PFSK-1 (cell line): ENCODE results near the gene ZNF641.

ENCODE experiments used
- POLR2AphosphoS5 ChIP-seq: IDR thresholded peaks from 2 replicates; pipeline ENCODE4 v1.6.1; 2012; ENCODE audit warnings: low read depth, mild to moderate bottlenecking, control low read depth, low read length, moderate library complexity
- SIN3A ChIP-seq: IDR thresholded peaks from 2 replicates; pipeline ENCODE4 v1.6.1; 2012; ENCODE audit warnings: mild to moderate bottlenecking, low read length, moderate library complexity, borderline replicate concordance; ENCODE audit not compliant: insufficient read depth
- TAF1 ChIP-seq: IDR thresholded peaks from 2 replicates; pipeline ENCODE4 v1.6.1; 2012; ENCODE audit warnings: low read length, control low read depth, borderline replicate concordance; ENCODE audit not compliant: insufficient read depth
- TF ChIP-seq, protein P1 (sequence below), 2 experiments: IDR thresholded peaks; 2 replicates each; pipeline versions ENCODE4 v1.6.1 to v1.8.0; 2011 to 2012; ENCODE audit warnings: low read depth in 2 of 2, low read length in 2 of 2, control low read depth in 1 of 2, inconsistent platforms in 1 of 2, mild to moderate bottlenecking in 1 of 2, moderate library complexity in 1 of 2; ENCODE audit not compliant: insufficient read depth in 1 of 2

DNA sequence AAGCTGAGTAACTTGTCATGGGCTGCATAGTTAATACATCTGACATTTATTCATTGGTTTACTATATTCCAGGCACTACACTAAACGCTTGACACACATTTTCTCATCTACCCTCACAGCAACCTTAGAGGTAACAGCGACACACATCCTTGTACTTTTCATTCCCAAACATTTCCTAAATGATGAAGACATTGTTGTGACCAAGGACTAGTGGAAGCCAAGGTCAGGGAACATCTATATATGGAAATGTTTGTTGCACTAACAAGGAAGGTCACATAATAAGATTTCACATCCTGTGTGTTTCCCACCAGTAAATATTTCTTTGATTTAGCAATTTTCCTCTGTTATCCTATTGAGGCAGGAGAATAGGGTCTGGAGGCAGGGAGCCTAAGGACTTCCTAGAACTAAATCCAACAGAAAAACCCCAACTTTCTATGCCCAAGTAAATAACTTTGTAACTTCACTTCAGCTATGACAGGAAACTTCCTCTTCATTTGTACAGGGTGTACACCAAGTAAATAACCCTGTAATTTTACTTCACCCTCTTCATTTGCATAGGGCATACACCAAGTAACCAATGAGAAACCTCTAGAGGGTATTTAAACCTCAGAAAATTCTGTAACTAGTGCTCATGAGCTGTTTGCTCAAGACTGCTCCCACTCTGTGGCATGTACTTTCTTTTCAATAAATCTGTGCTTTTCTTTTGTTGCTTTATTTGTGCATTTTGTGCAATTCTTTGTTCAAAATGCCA, 48.4 kb downstream of the ZNF641 start:
- TF ChIP-seq POLR2AphosphoS5 (no peak), TAF1 (no peak), SIN3A (no peak)
- TF ChIP-seq, protein P1, sequence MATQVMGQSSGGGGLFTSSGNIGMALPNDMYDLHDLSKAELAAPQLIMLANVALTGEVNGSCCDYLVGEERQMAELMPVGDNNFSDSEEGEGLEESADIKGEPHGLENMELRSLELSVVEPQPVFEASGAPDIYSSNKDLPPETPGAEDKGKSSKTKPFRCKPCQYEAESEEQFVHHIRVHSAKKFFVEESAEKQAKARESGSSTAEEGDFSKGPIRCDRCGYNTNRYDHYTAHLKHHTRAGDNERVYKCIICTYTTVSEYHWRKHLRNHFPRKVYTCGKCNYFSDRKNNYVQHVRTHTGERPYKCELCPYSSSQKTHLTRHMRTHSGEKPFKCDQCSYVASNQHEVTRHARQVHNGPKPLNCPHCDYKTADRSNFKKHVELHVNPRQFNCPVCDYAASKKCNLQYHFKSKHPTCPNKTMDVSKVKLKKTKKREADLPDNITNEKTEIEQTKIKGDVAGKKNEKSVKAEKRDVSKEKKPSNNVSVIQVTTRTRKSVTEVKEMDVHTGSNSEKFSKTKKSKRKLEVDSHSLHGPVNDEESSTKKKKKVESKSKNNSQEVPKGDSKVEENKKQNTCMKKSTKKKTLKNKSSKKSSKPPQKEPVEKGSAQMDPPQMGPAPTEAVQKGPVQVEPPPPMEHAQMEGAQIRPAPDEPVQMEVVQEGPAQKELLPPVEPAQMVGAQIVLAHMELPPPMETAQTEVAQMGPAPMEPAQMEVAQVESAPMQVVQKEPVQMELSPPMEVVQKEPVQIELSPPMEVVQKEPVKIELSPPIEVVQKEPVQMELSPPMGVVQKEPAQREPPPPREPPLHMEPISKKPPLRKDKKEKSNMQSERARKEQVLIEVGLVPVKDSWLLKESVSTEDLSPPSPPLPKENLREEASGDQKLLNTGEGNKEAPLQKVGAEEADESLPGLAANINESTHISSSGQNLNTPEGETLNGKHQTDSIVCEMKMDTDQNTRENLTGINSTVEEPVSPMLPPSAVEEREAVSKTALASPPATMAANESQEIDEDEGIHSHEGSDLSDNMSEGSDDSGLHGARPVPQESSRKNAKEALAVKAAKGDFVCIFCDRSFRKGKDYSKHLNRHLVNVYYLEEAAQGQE (IDR thresholded peaks at IDR 0.05; ENCODE audit: insufficient read depth in 1 of 2, low read depth in 2 of 2, low read length in 2 of 2): no peak
